ENCODE measurements around the gene NOP10.

DNA sequence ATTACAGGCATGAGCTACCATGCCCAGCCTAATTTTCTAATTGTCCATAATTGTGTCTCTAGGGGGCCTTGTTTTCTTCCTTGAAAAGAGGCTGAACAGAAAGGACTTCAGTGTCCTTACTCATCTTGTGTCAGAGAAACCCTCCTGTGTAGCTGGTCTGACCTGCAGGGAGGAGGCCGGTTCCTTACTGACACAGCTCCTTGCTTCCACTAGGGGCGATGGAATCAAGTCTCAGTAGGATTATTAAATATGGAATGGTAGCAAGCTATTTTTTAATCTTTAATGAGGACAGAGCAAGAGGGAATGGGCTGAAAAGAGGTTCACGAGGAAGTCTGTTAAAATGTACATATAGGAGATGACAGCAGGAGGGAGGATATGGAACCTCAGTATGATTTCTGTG lies 15.4 kb upstream of the NOP10 start:
- TF ChIP-seq, protein P1, sequence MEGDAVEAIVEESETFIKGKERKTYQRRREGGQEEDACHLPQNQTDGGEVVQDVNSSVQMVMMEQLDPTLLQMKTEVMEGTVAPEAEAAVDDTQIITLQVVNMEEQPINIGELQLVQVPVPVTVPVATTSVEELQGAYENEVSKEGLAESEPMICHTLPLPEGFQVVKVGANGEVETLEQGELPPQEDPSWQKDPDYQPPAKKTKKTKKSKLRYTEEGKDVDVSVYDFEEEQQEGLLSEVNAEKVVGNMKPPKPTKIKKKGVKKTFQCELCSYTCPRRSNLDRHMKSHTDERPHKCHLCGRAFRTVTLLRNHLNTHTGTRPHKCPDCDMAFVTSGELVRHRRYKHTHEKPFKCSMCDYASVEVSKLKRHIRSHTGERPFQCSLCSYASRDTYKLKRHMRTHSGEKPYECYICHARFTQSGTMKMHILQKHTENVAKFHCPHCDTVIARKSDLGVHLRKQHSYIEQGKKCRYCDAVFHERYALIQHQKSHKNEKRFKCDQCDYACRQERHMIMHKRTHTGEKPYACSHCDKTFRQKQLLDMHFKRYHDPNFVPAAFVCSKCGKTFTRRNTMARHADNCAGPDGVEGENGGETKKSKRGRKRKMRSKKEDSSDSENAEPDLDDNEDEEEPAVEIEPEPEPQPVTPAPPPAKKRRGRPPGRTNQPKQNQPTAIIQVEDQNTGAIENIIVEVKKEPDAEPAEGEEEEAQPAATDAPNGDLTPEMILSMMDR (IDR thresholded peaks at IDR 0.05; ENCODE audit: low read depth, low read length, poor library complexity, severe bottlenecking) = no peak
- no peak for TF ChIP-seq EZH2phosphoT487 (IDR thresholded peaks at IDR 0.05; ENCODE audit: borderline replicate concordance, low read length)

Data from DOHH2 (cell line).